ENCODE data around the gene HOXD13. TPM values are rescaled to one million over a fixed set of nuclear protein-coding genes. Genes with fewer than 3 reads are reported as not detected.

Gene HOXD13
- total and polyA plus RNA-seq, 2 of the 13 experiments (the other 11 are each of a cell fraction or from before 2014, with no cell fraction given), result not detected

DNA sequence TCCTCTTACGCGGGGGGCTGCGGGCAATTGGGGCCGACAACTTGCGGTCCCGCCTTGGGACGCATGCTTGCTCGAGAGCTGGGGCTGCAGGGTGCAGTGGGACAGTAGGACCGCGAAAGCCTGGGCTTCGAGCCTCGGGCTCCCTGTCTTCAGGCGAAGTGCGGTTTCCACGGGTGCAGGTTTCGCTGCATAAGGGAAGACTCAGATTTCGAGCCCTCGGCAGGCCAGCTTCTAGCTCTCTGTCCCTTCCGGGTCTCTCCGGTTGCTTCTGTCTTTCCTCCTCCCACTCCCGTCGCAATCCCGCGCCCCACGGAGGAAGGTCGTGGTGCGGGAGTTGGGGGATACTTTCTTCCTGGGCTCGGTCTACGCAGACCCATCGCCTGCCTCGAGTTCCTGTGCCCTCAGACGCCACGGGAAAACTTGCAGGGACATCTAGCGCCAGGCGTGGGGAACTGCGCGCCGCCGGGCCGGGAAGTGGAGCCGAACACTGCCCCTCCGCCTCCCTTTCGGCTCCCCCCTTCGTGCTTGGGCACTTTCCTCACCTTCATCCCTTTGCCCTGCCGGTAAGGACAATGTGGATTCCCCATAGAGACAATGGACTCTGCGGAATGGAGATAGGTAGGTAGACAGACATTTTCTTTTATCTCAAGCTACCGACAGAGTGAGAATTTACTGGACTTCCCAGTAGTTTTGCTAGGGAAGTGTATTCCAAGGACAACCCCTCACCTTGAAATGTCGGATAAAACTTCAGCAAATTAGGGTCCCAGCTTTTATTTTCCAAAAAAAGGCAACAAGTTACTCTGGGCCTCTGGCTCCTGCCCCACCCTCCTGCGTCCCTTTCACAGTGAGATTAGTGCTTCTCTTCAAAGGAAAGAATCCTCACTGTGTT, 4.2 kb upstream of the HOXD13 start:
- ChIA-PET POLR2A (no interaction called here), CTCF (ENCODE audit: low intra/inter-chr PET ratio, low total read pairs) (interaction anchor here (1.2 to 2.1 kb wide), 3 partner anchors 398 to 721 kb away, joined by 7 to 15 read pairs (median 14); no protein-coding TSS in a partner anchor)
- DNase-seq (ENCODE audit: low spot score) (peak; percentile 40), ATAC-seq (peak; percentile 92), FAIRE-seq (peak; percentile 68)
- H3K9ac ChIP-seq (ENCODE audit: insufficient read depth, low read depth, low read length), result no peak overlapping the region
- no peak overlapping the region for H3K27ac ChIP-seq (ENCODE audit: extremely low read length, insufficient read depth, low read length)
- H3K4me1 ChIP-seq (ENCODE audit: insufficient read depth, low read length), result peaks cover 25% of the 10 kb centered on the region
- WGBS (ENCODE audit: low lambda C conversion rate), result 7% methylated on average over 36 of the region's 49 CpGs
- no peaks in the 10 kb centered on the region for H3K9me3 ChIP-seq (ENCODE audit: low read length)
- no TSS peak for BruUV-seq (replicated peaks)
- no peaks in the 10 kb centered on the region for H3K36me3 ChIP-seq (replicated peaks in 1 of 2; ENCODE audit: control insufficient read depth in 1 of 2, insufficient read depth in 2 of 2, low read length in 2 of 2)
- intact Hi-C loops (cut with micrococcal nuclease; ENCODE audit: unreplicated experiment), result loop anchor here (1.0 to 2.0 kb wide), 4 partner anchors 87 to 722 kb away; no protein-coding TSS in a partner anchor
- H3K4me3 ChIP-seq (replicated peaks in 1 of 3; ENCODE audit: insufficient read depth in 1 of 3, low read depth in 2 of 3, low read length in 3 of 3), result peak overlapping the region; percentile 36 to 75 (median 51); a peak in 5 of 6 replicates
- peaks cover 19 to 94% of the 10 kb centered on the region in 2 experiments for H3K27me3 ChIP-seq (ENCODE audit: control insufficient read depth in 1 of 2, insufficient read depth in 2 of 2, low read length in 2 of 2)
- H3K79me2 ChIP-seq (ENCODE audit: insufficient read depth, low read length), result no peaks in the 10 kb centered on the region
- no peaks in the 10 kb centered on the region for H4K20me1 ChIP-seq (ENCODE audit: insufficient read depth, low read length)
- H3K4me2 ChIP-seq (ENCODE audit: low read depth, low read length), result peak overlapping the region; percentile 91
- H2AFZ ChIP-seq (ENCODE audit: low read length), result peak overlapping the region; percentile 24
- in situ Hi-C loops (cut with HindIII; ENCODE audit: extremely low pct_ligation_motif_present, low pct_unique_long_range_greater_than_20kb), result no loop called here
- TF ChIP-seq, protein P1, sequence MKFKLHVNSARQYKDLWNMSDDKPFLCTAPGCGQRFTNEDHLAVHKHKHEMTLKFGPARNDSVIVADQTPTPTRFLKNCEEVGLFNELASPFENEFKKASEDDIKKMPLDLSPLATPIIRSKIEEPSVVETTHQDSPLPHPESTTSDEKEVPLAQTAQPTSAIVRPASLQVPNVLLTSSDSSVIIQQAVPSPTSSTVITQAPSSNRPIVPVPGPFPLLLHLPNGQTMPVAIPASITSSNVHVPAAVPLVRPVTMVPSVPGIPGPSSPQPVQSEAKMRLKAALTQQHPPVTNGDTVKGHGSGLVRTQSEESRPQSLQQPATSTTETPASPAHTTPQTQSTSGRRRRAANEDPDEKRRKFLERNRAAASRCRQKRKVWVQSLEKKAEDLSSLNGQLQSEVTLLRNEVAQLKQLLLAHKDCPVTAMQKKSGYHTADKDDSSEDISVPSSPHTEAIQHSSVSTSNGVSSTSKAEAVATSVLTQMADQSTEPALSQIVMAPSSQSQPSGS (CRISPR knock-in tag; IDR thresholded peaks at IDR 0.05), result 0 out of 2 replicates have a peak, but pooled peaks have one; percentile 26
- TF ChIP-seq, protein P2, sequence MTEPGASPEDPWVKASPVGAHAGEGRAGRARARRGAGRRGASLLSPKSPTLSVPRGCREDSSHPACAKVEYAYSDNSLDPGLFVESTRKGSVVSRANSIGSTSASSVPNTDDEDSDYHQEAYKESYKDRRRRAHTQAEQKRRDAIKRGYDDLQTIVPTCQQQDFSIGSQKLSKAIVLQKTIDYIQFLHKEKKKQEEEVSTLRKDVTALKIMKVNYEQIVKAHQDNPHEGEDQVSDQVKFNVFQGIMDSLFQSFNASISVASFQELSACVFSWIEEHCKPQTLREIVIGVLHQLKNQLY (CRISPR knock-in tag; IDR thresholded peaks at IDR 0.05), result no peak
- no peak for TF ChIP-seq ZNF367 (CRISPR knock-in tag; IDR thresholded peaks at IDR 0.05; ENCODE audit: borderline replicate concordance)
- TF ChIP-seq ZNF317 (CRISPR knock-in tag; IDR thresholded peaks at IDR 0.05), result 0 out of 2 replicates have a peak, but pooled peaks have one; percentile 54
- TF ChIP-seq, protein P3, sequence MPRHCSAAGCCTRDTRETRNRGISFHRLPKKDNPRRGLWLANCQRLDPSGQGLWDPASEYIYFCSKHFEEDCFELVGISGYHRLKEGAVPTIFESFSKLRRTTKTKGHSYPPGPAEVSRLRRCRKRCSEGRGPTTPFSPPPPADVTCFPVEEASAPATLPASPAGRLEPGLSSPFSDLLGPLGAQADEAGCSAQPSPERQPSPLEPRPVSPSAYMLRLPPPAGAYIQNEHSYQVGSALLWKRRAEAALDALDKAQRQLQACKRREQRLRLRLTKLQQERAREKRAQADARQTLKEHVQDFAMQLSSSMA (CRISPR knock-in tag; IDR thresholded peaks at IDR 0.05), result peak; percentile 79; the same call in 1 of the 2 replicates
- TF ChIP-seq ZMYM3 (CRISPR knock-in tag; IDR thresholded peaks at IDR 0.05), result 0 out of 2 replicates have a peak, but pooled peaks have one; percentile 18
- TF ChIP-seq, protein P4, sequence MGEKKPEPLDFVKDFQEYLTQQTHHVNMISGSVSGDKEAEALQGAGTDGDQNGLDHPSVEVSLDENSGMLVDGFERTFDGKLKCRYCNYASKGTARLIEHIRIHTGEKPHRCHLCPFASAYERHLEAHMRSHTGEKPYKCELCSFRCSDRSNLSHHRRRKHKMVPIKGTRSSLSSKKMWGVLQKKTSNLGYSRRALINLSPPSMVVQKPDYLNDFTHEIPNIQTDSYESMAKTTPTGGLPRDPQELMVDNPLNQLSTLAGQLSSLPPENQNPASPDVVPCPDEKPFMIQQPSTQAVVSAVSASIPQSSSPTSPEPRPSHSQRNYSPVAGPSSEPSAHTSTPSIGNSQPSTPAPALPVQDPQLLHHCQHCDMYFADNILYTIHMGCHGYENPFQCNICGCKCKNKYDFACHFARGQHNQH (CRISPR knock-in tag; IDR thresholded peaks at IDR 0.05), result peak; percentile 69; the same call in 1 of the 2 replicates
- TF ChIP-seq, protein P5, sequence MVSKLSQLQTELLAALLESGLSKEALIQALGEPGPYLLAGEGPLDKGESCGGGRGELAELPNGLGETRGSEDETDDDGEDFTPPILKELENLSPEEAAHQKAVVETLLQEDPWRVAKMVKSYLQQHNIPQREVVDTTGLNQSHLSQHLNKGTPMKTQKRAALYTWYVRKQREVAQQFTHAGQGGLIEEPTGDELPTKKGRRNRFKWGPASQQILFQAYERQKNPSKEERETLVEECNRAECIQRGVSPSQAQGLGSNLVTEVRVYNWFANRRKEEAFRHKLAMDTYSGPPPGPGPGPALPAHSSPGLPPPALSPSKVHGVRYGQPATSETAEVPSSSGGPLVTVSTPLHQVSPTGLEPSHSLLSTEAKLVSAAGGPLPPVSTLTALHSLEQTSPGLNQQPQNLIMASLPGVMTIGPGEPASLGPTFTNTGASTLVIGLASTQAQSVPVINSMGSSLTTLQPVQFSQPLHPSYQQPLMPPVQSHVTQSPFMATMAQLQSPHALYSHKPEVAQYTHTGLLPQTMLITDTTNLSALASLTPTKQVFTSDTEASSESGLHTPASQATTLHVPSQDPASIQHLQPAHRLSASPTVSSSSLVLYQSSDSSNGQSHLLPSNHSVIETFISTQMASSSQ (IDR thresholded peaks at IDR 0.05; ENCODE audit: low read depth), result no peak
- TF ChIP-seq, protein P5 (CRISPR knock-in tag; IDR thresholded peaks at IDR 0.05; ENCODE audit: borderline replicate concordance), result no peak; the same call in 1 of the 2 replicates
- TF ChIP-seq, protein P6, sequence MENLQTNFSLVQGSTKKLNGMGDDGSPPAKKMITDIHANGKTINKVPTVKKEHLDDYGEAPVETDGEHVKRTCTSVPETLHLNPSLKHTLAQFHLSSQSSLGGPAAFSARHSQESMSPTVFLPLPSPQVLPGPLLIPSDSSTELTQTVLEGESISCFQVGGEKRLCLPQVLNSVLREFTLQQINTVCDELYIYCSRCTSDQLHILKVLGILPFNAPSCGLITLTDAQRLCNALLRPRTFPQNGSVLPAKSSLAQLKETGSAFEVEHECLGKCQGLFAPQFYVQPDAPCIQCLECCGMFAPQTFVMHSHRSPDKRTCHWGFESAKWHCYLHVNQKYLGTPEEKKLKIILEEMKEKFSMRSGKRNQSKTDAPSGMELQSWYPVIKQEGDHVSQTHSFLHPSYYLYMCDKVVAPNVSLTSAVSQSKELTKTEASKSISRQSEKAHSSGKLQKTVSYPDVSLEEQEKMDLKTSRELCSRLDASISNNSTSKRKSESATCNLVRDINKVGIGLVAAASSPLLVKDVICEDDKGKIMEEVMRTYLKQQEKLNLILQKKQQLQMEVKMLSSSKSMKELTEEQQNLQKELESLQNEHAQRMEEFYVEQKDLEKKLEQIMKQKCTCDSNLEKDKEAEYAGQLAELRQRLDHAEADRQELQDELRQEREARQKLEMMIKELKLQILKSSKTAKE (CRISPR knock-in tag; IDR thresholded peaks at IDR 0.05; ENCODE audit: borderline replicate concordance), result no peak
- no peak for TF ChIP-seq ZNF792 (CRISPR knock-in tag; IDR thresholded peaks at IDR 0.05)

All from HepG2 (cell line).